Aorta (tissue), 5 donors: ENCODE data around the gene GASK1A. TPM values are rescaled to one million over a fixed set of nuclear protein-coding genes. Genes with fewer than 3 reads are reported as not detected.
"Not testable (repeated sequence)": the region's sequence is repeated elsewhere in the genome, so short reads cannot be mapped to it uniquely, and the experiment has no call there.

Source experiments
- ATAC-seq: fragments of 200-7000 bp; cut with Tn5 transposase; one replicate; pipeline ENCODE4 v1.9.1; 2022; ENCODE audit warnings: moderate library complexity; ENCODE audit not compliant: low FRiP score
- DNase-seq, 2 donors: peaks; one replicate each; pipeline ENCODE4 v3.0.0-alpha.2; 2020
- H3K27ac ChIP-seq, 2 donors: one replicate each; pipeline ENCODE4 v1.5.1; 2013; ENCODE audit warnings: low read length in 2 of 2, mild to moderate bottlenecking in 2 of 2, moderate library complexity in 2 of 2, control low read depth in 1 of 2, inconsistent platforms in 1 of 2, low read depth in 1 of 2
- H3K27me3 ChIP-seq, 2 donors: one replicate each; pipeline ENCODE4 v1.6.1; 2013; ENCODE audit warnings: control low read depth in 1 of 2, low read length in 1 of 2, mild to moderate bottlenecking in 1 of 2, moderate library complexity in 1 of 2; ENCODE audit not compliant: insufficient read depth in 2 of 2, control insufficient read depth in 1 of 2
- H3K36me3 ChIP-seq, 2 donors: one replicate each; pipeline ENCODE4 v1.6.1; 2013; ENCODE audit warnings: control low read depth in 1 of 2, low read length in 1 of 2, mild to moderate bottlenecking in 1 of 2; ENCODE audit not compliant: insufficient read depth in 2 of 2, control insufficient read depth in 1 of 2
- H3K4me1 ChIP-seq, 2 donors: one replicate each; pipeline ENCODE4 v1.6.1; 2013; ENCODE audit warnings: low read length in 2 of 2, control low read depth in 1 of 2, mild to moderate bottlenecking in 1 of 2, moderate library complexity in 1 of 2; ENCODE audit not compliant: insufficient read depth in 2 of 2, control insufficient read depth in 1 of 2
- H3K4me3 ChIP-seq, 2 donors: one replicate each; pipeline ENCODE4 v1.5.1; 2013; ENCODE audit warnings: low read length in 2 of 2, control low read depth in 1 of 2, mild to moderate bottlenecking in 1 of 2
- H3K9me3 ChIP-seq: one replicate; pipeline ENCODE4 v1.6.1; 2013; ENCODE audit warnings: mild to moderate bottlenecking, low read length; ENCODE audit not compliant: control insufficient read depth
- WGBS, 2 donors: extraction: QIAGEN DNeasy Blood & Tissue Kit; methylation state at CpG; one replicate each; pipeline ENCODE4 v1.1.7; 2013; 5-methylcytosine and 5-hydroxymethylcytosine counted together
- intact Hi-C, 2 donors: fragments of 100-400 bp; cut with DNase I; formaldehyde crosslinking; loops; one replicate each; pipeline versions ENCODE4 v1.14.2 to v1.15.0; 2022
- polyA plus RNA-seq, 2 donors: library from polyadenylated mRNA; stranded (reverse); fragments of 200-250 nt; gene quantifications; one replicate each; pipeline ENCODE4 v1.2.3, GENCODE V29; 2013
- total RNA-seq, 2 donors: library from RNA; stranded (reverse); fragmentation: NEBNext Ultra II Directional; extraction: Animal tissue kit (Norgen Biotek cat#: 25700); gene quantifications; one replicate each; pipeline ENCODE4 v1.2.1, GENCODE V29; 2021
- donor health status: healthy with polysubstance abuse.
- donor health status: Bipolar disorder and iron deficiency.
- donor health status: DM: no; HTN: no; CAD: no.
- donor health status: DM: no; HTN: no; CAD: no.
- donor health status: DM: yes; HTN: yes; CAD: no.

Gene GASK1A
- total and polyA plus RNA-seq, 4 donors: 0.38 to 33.7 (median 8.0) TPM

- H3K4me3 ChIP-seq: no peak overlapping the region
- H3K27ac ChIP-seq: no peak overlapping the region
- DNase-seq (no peak), ATAC-seq (no peak)
- WGBS, 2 donors: 82 to 88% methylated on average over 9 of the region's 9 CpGs
- no peaks in the 10 kb centered on the region for H3K27me3 ChIP-seq
- H3K4me1 ChIP-seq: no peaks in the 10 kb centered on the region
- no peaks in the 10 kb centered on the region for H3K36me3 ChIP-seq
- no peaks in the 10 kb centered on the region for H3K9me3 ChIP-seq
- intact Hi-C loops: no loop called here
Measured at GRCh38 chr3:43036621-43037423, 57.7 kb downstream of the GASK1A start.

DNA sequence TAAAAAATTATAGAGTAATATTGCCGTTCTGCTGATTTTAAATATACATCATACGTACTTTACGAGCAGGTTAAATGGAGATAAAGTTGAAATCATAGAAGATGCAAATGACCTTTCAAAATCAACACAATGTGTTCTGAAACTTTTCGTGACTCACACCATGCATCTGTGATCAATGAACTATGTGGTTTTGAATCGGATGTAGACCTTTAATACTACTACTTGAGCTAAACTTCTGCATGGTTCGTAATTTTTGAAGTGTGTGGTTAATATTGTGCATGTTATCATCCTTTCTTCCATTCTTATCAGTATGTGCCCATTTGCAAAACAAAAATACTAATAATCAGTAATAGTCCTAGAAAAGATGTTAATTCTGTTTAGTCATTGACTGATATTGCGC lies 58.9 kb downstream of the GASK1A start:
- Histone ChIP-seq H3K27ac (no peak overlapping the region), H3K4me1 (no peaks in the 10 kb centered on the region), H3K4me3 (no peak overlapping the region), H3K9me3 (no peaks in the 10 kb centered on the region), H3K36me3 (no peaks in the 10 kb centered on the region), H3K27me3 (no peaks in the 10 kb centered on the region)
- ATAC-seq: no peak
- intact Hi-C loops: no loop called here
- WGBS, 2 donors: 88 to 94% methylated on average over 7 of the region's 7 CpGs
- DNase-seq: no peak

DNA sequence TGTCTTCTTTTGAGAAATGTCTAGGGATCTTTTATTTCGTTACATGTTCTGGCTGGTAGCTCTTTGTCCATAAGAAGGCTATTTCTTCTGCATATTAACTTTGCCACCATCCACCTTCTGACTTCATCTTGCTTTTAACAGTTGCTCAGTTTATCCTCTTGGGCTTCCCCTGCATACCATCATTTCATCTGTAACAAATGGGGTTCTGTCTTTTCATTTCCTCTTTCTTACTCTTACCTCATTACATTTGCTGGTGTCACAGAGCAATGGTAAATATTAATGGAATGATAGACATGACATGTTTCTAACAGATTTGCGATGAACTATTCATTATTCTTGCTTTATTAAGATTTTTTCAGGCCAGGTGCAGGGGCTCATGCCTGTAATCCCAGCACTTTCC lies 62.4 kb downstream of the GASK1A start:
- ATAC-seq (no peak), DNase-seq (no peak)
- intact Hi-C loops: no loop called here
- 86 to 93% methylated on average over 2 of the region's 2 CpGs for WGBS, 2 donors
- no peaks in the 10 kb centered on the region for H3K36me3 ChIP-seq
- no peak overlapping the region for H3K4me3 ChIP-seq
- no peaks in the 10 kb centered on the region for H3K27me3 ChIP-seq
- no peaks in the 10 kb centered on the region for H3K4me1 ChIP-seq
- H3K9me3 ChIP-seq: peaks cover 3% of the 10 kb centered on the region
- no peak overlapping the region for H3K27ac ChIP-seq

GRCh38 chr3:43043071-43043766 lies 64.1 kb downstream of the GASK1A start:
- DNase-seq: no peak
- H3K36me3 ChIP-seq: no peaks in the 10 kb centered on the region
- H3K9me3 ChIP-seq: peaks cover 4% of the 10 kb centered on the region
- WGBS, 2 donors: 72 to 78% methylated on average over 3 of the region's 3 CpGs
- intact Hi-C loops: no loop called here
- peak; percentile 70 for ATAC-seq
- no peak overlapping the region for H3K4me3 ChIP-seq
- H3K27me3 ChIP-seq: no peaks in the 10 kb centered on the region
- H3K27ac ChIP-seq: no peak overlapping the region
- H3K4me1 ChIP-seq: no peaks in the 10 kb centered on the region

- DNase-seq (no peak), ATAC-seq (no peak)
- WGBS, 2 donors: 68% methylated on average over 2 of the region's 2 CpGs
- no peak overlapping the region for H3K27ac ChIP-seq
- intact Hi-C loops: no loop called here
- no peaks in the 10 kb centered on the region for H3K4me1 ChIP-seq
- no peaks in the 10 kb centered on the region for H3K36me3 ChIP-seq
- H3K27me3 ChIP-seq: no peaks in the 10 kb centered on the region
- peaks cover 4% of the 10 kb centered on the region for H3K9me3 ChIP-seq
- H3K4me3 ChIP-seq: no peak overlapping the region
Measured at GRCh38 chr3:43043793-43044192, 64.7 kb downstream of the GASK1A start.

GRCh38 chr3:43045079-43045478 lies 66.0 kb downstream of the GASK1A start:
- H3K4me3 ChIP-seq, H3K36me3 ChIP-seq, ATAC-seq, intact Hi-C loops, H3K4me1 ChIP-seq, H3K27me3 ChIP-seq, DNase-seq, H3K27ac ChIP-seq, H3K9me3 ChIP-seq: not testable (repeated sequence)

DNA sequence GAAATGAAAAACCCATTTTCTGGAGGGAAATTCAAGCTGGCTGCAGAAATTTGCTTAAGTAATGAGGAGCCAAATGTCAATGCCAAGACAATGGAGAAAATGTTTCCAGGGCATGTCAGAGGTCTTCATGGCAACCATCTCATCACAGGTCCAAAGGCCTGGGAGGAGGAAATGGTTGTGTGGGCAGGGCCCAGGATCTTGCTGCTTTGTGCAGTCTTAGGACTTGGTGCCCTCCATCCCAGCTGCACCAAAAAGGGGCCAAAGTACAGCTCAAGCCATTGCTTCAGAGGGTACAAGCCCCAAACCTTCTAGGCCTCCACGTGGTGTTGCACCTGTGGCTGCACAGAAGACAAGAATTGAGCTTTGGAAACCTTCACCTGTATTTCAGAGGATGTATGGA lies 67.5 kb downstream of the GASK1A start:
- WGBS, 2 donors: 55 to 60% methylated on average over 1 of the region's 1 CpG

DNA sequence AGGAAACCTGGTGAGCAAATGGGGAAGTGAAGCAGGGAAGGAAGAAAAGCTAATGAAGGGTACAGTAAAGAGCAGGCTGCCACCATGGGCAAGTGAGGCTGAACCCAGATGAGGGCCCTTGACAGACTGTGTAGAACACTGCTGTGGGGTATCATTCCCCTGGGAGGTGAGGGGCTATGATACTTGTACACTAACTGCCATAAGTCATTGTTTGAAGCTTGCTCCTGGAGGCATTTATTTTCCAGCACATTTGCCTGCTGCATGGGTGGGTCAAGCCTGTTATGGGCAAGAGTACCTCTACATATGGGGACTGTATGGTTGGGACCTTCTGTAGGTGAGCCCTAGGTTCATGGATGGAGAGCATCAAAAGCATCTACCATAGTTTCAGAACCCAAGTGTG lies 69.4 kb downstream of the GASK1A start:
- DNase-seq (no peak), ATAC-seq (no peak)
- Histone ChIP-seq H3K4me1 (no peaks in the 10 kb centered on the region), H3K27ac (no peak overlapping the region), H3K9me3 (peaks cover 13% of the 10 kb centered on the region), H3K27me3 (no peaks in the 10 kb centered on the region), H3K36me3 (no peaks in the 10 kb centered on the region), H3K4me3 (no peak overlapping the region)
- intact Hi-C loops: no loop called here

More for the DNA sequence above, 67.5 kb downstream of the GASK1A start:
- intact Hi-C loops: no loop called here
- no peaks in the 10 kb centered on the region for H3K4me1 ChIP-seq
- H3K9me3 ChIP-seq: peaks cover 6% of the 10 kb centered on the region
- DNase-seq (no peak), ATAC-seq (no peak)
- H3K27ac ChIP-seq: no peak overlapping the region
- H3K4me3 ChIP-seq: no peak overlapping the region
- H3K27me3 ChIP-seq: no peaks in the 10 kb centered on the region
- no peaks in the 10 kb centered on the region for H3K36me3 ChIP-seq

DNA sequence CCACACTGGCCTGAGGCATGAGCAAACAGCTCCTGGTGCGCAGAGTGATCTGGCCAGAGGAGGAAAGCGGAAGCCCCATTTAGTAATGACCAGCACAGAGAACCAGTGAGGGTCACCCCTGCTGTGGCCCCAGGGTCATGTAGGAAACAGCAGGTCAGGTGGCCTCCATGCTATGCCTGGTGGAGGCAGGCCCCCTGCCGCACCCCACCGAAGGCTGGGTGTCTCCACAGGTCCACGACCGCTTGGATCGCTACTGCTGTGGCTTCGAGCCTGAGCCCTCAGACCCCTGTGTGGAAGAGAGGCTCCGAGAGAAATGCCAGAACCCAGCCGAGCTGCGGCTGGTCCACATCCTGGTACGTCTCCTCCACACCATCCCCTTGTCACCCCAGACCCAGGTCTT lies 74.2 kb downstream of the GASK1A start:
- H3K27ac ChIP-seq: no peak overlapping the region
- no peak for DNase-seq
- intact Hi-C loops: no loop called here
- H3K27me3 ChIP-seq: no peaks in the 10 kb centered on the region
- no peak overlapping the region for H3K4me3 ChIP-seq
- peaks cover 11% of the 10 kb centered on the region for H3K9me3 ChIP-seq
- no peaks in the 10 kb centered on the region for H3K36me3 ChIP-seq
- H3K4me1 ChIP-seq: no peaks in the 10 kb centered on the region
- 95 to 97% methylated on average over 12 of the region's 12 CpGs for WGBS, 2 donors
- ATAC-seq: no peak
